HepG2 (cell line): ENCODE results near the gene LGALS4. TPM values are rescaled to one million over a fixed set of nuclear protein-coding genes. Genes with fewer than 3 reads are reported as not detected.

ENCODE experiments used
- CENPX ChIP-seq: sonication (generic); formaldehyde crosslinking; IDR thresholded peaks from 2 replicates; pipeline ENCODE4 v1.9.0; 2021; ENCODE audit warnings: mild to moderate bottlenecking, missing genetic modification reagents, moderate library complexity
- DPF2 ChIP-seq: sonication (generic); formaldehyde crosslinking; IDR thresholded peaks from 2 replicates; pipeline ENCODE4 v1.4.0; 2020; ENCODE audit warnings: mild to moderate bottlenecking, low read depth, missing genetic modification reagents, borderline replicate concordance
- EP300 ChIP-seq, 3 experiments: sonication (generic) in 1 of 3; formaldehyde crosslinking in 1 of 3; IDR thresholded peaks; 2 replicates each; pipeline versions ENCODE4 v1.5.1 to v1.6.1; 2011 to 2020; ENCODE audit warnings: low read depth in 2 of 3, low read length in 2 of 3, borderline replicate concordance in 1 of 3, improper control_type of control experiment in 1 of 3, mild to moderate bottlenecking in 1 of 3, missing genetic modification reagents in 1 of 3, moderate library complexity in 1 of 3
- TAF15 ChIP-seq: fragments of 200-400 bp; formaldehyde crosslinking; IDR thresholded peaks from one replicate; pipeline ENCODE4 v1.6.1; 2018; ENCODE audit warnings: mild to moderate bottlenecking, low read depth, low read length; ENCODE audit not compliant: poor library complexity, severe bottlenecking
- ZFP37 ChIP-seq: sonication (generic); formaldehyde crosslinking; IDR thresholded peaks from 2 replicates; pipeline ENCODE4 v1.4.0; 2020; ENCODE audit warnings: missing genetic modification reagents, borderline replicate concordance
- ZKSCAN1 ChIP-seq: fragments of 150-350 bp; IDR thresholded peaks from 2 replicates; pipeline ENCODE4 v1.6.1; 2014; ENCODE audit warnings: low read length
- ZNF3 ChIP-seq: IDR thresholded peaks from 2 replicates; pipeline ENCODE4 v1.7.0; 2017; ENCODE audit warnings: inconsistent platforms
- polyA plus RNA-seq, 8 experiments: library from polyadenylated mRNA; depleted of rRNA in 3 of 8; stranded (reverse) in 7 of 8; unstranded in 1 of 8; fragments of >200 nt; fragmentation: Illumina TruSeq in 4 of 8; extraction: Trizol in 4 of 8; gene quantifications; 2 replicates each; pipeline versions ENCODE4 v1.2.1 to v1.2.3, GENCODE V29; 2011 to 2016; ENCODE audit warnings: low read depth in 4 of 8, missing spikeins in 1 of 8, mixed read lengths in 1 of 8; ENCODE audit not compliant: insufficient read depth in 1 of 8
- total RNA-seq, 5 experiments: library from RNA; depleted of rRNA; stranded (reverse); fragments of >200 nt; fragmentation: Illumina TruSeq; extraction: Trizol; gene quantifications; 2 replicates each; pipeline ENCODE4 v1.2.3, GENCODE V29; 2016; ENCODE audit warnings: low read depth in 1 of 5
- TF ChIP-seq, protein P1 (sequence below), 2 experiments: fragments of 450-650 bp in 1 of 2; sonication (generic) in 1 of 2; formaldehyde crosslinking in 1 of 2; IDR thresholded peaks; 2 replicates each; pipeline versions ENCODE4 v1.6.1 to v1.8.0; 2016 to 2022; ENCODE audit warnings: antibody characterized with exemption in 1 of 2, mild to moderate bottlenecking in 1 of 2, missing genetic modification reagents in 1 of 2
- TF ChIP-seq, protein P2 (sequence below): sonication (generic); formaldehyde crosslinking; IDR thresholded peaks from 2 replicates; pipeline ENCODE4 v1.4.0; 2020; ENCODE audit warnings: missing genetic modification reagents, borderline replicate concordance
- TF ChIP-seq, protein P3 (sequence below): sonication (generic); formaldehyde crosslinking; IDR thresholded peaks from 2 replicates; pipeline ENCODE4 v1.4.0; 2020; ENCODE audit warnings: missing genetic modification reagents, borderline replicate concordance

Gene LGALS4
- total and polyA plus RNA-seq, 2 of the 13 experiments (the other 11 are each of a cell fraction or from before 2014, with no cell fraction given): 0.24 to 0.71 TPM

DNA sequence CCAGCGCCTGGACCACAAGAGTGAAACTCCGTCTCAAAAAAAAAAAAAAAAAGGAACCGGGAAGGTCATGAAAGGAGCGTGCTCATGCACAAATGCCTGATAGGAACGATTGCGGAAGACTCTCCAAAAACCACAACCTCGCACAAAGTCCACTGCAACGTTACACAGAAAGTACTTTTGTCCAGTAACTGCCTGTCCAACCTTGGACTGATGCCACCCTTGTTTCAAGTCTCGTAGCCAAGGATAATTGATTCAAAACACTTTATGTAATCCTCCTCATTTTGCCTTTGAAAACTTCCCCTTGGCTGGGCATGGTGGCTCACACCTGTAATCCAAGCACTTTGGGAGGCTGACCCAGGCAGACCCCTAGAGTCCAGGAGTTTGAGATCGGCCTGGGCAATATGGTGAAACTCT is 53.1 kb downstream of the LGALS4 start (continued):
- TF ChIP-seq, protein P1, sequence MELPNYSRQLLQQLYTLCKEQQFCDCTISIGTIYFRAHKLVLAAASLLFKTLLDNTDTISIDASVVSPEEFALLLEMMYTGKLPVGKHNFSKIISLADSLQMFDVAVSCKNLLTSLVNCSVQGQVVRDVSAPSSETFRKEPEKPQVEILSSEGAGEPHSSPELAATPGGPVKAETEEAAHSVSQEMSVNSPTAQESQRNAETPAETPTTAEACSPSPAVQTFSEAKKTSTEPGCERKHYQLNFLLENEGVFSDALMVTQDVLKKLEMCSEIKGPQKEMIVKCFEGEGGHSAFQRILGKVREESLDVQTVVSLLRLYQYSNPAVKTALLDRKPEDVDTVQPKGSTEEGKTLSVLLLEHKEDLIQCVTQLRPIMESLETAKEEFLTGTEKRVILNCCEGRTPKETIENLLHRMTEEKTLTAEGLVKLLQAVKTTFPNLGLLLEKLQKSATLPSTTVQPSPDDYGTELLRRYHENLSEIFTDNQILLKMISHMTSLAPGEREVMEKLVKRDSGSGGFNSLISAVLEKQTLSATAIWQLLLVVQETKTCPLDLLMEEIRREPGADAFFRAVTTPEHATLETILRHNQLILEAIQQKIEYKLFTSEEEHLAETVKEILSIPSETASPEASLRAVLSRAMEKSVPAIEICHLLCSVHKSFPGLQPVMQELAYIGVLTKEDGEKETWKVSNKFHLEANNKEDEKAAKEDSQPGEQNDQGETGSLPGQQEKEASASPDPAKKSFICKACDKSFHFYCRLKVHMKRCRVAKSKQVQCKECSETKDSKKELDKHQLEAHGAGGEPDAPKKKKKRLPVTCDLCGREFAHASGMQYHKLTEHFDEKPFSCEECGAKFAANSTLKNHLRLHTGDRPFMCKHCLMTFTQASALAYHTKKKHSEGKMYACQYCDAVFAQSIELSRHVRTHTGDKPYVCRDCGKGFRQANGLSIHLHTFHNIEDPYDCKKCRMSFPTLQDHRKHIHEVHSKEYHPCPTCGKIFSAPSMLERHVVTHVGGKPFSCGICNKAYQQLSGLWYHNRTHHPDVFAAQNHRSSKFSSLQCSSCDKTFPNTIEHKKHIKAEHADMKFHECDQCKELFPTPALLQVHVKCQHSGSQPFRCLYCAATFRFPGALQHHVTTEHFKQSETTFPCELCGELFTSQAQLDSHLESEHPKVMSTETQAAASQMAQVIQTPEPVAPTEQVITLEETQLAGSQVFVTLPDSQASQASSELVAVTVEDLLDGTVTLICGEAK (IDR thresholded peaks at IDR 0.05): no peak
- TF ChIP-seq, protein P1 (CRISPR knock-in tag; IDR thresholded peaks at IDR 0.05): no peak; the same call in 1 of the 2 replicates
- TF ChIP-seq ZNF3 (CRISPR knock-in tag) (peak; percentile 53), TAF15 (no peak), ZKSCAN1 (no peak), CENPX (CRISPR knock-in tag) (no peak), ZFP37 (CRISPR knock-in tag) (peak; percentile 30; the same call in 1 of the 2 replicates), EP300 (IDR thresholded peaks at IDR 0.05; ENCODE audit: low read depth in 2 of 2, low read length in 2 of 2) (peak; percentile 90 to 94), EP300 (CRISPR knock-in tag; IDR thresholded peaks at IDR 0.05; ENCODE audit: borderline replicate concordance) (peak; percentile 93), DPF2 (CRISPR knock-in tag) (peak; percentile 89)
- TF ChIP-seq, protein P2, sequence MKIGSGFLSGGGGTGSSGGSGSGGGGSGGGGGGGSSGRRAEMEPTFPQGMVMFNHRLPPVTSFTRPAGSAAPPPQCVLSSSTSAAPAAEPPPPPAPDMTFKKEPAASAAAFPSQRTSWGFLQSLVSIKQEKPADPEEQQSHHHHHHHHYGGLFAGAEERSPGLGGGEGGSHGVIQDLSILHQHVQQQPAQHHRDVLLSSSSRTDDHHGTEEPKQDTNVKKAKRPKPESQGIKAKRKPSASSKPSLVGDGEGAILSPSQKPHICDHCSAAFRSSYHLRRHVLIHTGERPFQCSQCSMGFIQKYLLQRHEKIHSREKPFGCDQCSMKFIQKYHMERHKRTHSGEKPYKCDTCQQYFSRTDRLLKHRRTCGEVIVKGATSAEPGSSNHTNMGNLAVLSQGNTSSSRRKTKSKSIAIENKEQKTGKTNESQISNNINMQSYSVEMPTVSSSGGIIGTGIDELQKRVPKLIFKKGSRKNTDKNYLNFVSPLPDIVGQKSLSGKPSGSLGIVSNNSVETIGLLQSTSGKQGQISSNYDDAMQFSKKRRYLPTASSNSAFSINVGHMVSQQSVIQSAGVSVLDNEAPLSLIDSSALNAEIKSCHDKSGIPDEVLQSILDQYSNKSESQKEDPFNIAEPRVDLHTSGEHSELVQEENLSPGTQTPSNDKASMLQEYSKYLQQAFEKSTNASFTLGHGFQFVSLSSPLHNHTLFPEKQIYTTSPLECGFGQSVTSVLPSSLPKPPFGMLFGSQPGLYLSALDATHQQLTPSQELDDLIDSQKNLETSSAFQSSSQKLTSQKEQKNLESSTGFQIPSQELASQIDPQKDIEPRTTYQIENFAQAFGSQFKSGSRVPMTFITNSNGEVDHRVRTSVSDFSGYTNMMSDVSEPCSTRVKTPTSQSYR: 0 out of 2 replicates have a peak, but pooled peaks have one; percentile 7
- TF ChIP-seq, protein P3, sequence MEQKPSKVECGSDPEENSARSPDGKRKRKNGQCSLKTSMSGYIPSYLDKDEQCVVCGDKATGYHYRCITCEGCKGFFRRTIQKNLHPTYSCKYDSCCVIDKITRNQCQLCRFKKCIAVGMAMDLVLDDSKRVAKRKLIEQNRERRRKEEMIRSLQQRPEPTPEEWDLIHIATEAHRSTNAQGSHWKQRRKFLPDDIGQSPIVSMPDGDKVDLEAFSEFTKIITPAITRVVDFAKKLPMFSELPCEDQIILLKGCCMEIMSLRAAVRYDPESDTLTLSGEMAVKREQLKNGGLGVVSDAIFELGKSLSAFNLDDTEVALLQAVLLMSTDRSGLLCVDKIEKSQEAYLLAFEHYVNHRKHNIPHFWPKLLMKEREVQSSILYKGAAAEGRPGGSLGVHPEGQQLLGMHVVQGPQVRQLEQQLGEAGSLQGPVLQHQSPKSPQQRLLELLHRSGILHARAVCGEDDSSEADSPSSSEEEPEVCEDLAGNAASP (CRISPR knock-in tag): peak; percentile 93; the same call in 1 of the 2 replicates
